Lower lobe of right lung (tissue), 2 donors: ENCODE measurements around the gene E2F6. TPM values are rescaled to one million over a fixed set of nuclear protein-coding genes. Genes with fewer than 3 reads are reported as not detected.

Experiments
- ATAC-seq, 2 donors: fragments of 200-7000 bp; cut with Tn5 transposase; one replicate each; pipeline ENCODE4 v1.9.1; 2020 to 2022; ENCODE audit warnings: mild to moderate bottlenecking in 2 of 2, moderate library complexity in 2 of 2
- DNase-seq: peaks from one replicate; pipeline ENCODE4 v3.0.0-alpha.2; 2020
- H3K27ac ChIP-seq: fragments of 200-600 bp; one replicate; pipeline ENCODE4 v1.8.0; 2022
- H3K27me3 ChIP-seq: fragments of 200-600 bp; one replicate; pipeline ENCODE4 v1.8.0; 2022; ENCODE audit warnings: low read depth
- H3K36me3 ChIP-seq: fragments of 200-600 bp; one replicate; pipeline ENCODE4 v1.8.0; 2022; ENCODE audit warnings: mild to moderate bottlenecking
- H3K4me1 ChIP-seq: fragments of 200-600 bp; one replicate; pipeline ENCODE4 v1.8.0; 2022
- H3K4me3 ChIP-seq: fragments of 200-600 bp; one replicate; pipeline ENCODE4 v1.8.0; 2022; ENCODE audit warnings: mild to moderate bottlenecking
- H3K9me3 ChIP-seq: fragments of 200-600 bp; one replicate; pipeline ENCODE4 v1.8.0; 2022
- CTCF ChIP-seq: fragments of 200-600 bp; IDR thresholded peaks from one replicate; pipeline ENCODE4 v1.8.0; 2022; ENCODE audit warnings: antibody characterized with exemption, mild to moderate bottlenecking
- intact Hi-C: fragments of 100-400 bp; cut with DNase I; formaldehyde crosslinking; loops from one replicate; pipeline ENCODE4 v1.11.0; 2022
- total RNA-seq: library from RNA; stranded (reverse); fragmentation: NEBNext Ultra II Directional; extraction: Animal tissue kit (Norgen Biotek cat#: 25700); gene quantifications from one replicate; pipeline ENCODE4 v1.2.1, GENCODE V29; 2021
- donor health status: DM: no; HTN: yes; CAD: no; lungs with severe emphysema.

Gene E2F6
- total RNA-seq, 1 donor from 2014 or later: 12.3 TPM

GRCh38 chr2:11492244-11492643 lies 26.3 kb upstream of the E2F6 start:
- intact Hi-C loops: no loop called here
- no peak overlapping the region for H3K4me3 ChIP-seq
- peaks cover 13% of the 10 kb centered on the region for H3K27me3 ChIP-seq
- DNase-seq: no peak
- H3K4me1 ChIP-seq: no peaks in the 10 kb centered on the region
- no peaks in the 10 kb centered on the region for H3K36me3 ChIP-seq
- H3K27ac ChIP-seq: no peak overlapping the region
- no peak for ATAC-seq
- no peak for TF ChIP-seq CTCF
- H3K9me3 ChIP-seq: no peaks in the 10 kb centered on the region

- Histone ChIP-seq H3K4me3 (no peak overlapping the region), H3K27ac (no peak overlapping the region), H3K27me3 (peaks cover 19% of the 10 kb centered on the region), H3K4me1 (no peaks in the 10 kb centered on the region), H3K9me3 (no peaks in the 10 kb centered on the region), H3K36me3 (no peaks in the 10 kb centered on the region)
- DNase-seq (no peak), ATAC-seq (no peak)
- TF ChIP-seq CTCF: no peak
- intact Hi-C loops: no loop called here
Observed at GRCh38 chr2:11491348-11491933, 25.5 kb upstream of the E2F6 start.

- intact Hi-C loops: no loop called here
- ATAC-seq: no peak
- no peaks in the 10 kb centered on the region for H3K9me3 ChIP-seq
- TF ChIP-seq CTCF: no peak
- H3K27me3 ChIP-seq: peaks cover 20% of the 10 kb centered on the region
- no peaks in the 10 kb centered on the region for H3K36me3 ChIP-seq
- H3K27ac ChIP-seq: no peak overlapping the region
- no peaks in the 10 kb centered on the region for H3K4me1 ChIP-seq
- DNase-seq: no peak
- H3K4me3 ChIP-seq: no peak overlapping the region
Observed at GRCh38 chr2:11490194-11490593, 24.2 kb upstream of the E2F6 start.

- peaks cover 34% of the 10 kb centered on the region for H3K27me3 ChIP-seq
- no peak for TF ChIP-seq CTCF
- H3K27ac ChIP-seq: no peak overlapping the region
- intact Hi-C loops: no loop called here
- H3K4me3 ChIP-seq: no peak overlapping the region
- no peak for DNase-seq
- no peaks in the 10 kb centered on the region for H3K9me3 ChIP-seq
- ATAC-seq: no peak
- H3K36me3 ChIP-seq: no peaks in the 10 kb centered on the region
- H3K4me1 ChIP-seq: no peaks in the 10 kb centered on the region
Observed at GRCh38 chr2:11488809-11489208, 22.8 kb upstream of the E2F6 start.

- Histone ChIP-seq H3K27ac (no peak overlapping the region), H3K4me1 (no peaks in the 10 kb centered on the region), H3K9me3 (no peaks in the 10 kb centered on the region), H3K27me3 (peaks cover 64% of the 10 kb centered on the region), H3K4me3 (no peak overlapping the region), H3K36me3 (no peaks in the 10 kb centered on the region)
- DNase-seq: no peak
- intact Hi-C loops: no loop called here
- no peak for TF ChIP-seq CTCF
- no peak for ATAC-seq
Observed at GRCh38 chr2:11483806-11484617, 18.1 kb upstream of the E2F6 start.
